Stimulated activated CD8-positive, alpha-beta memory T cell treated with anti-CD3 and anti-CD28 coated beads, Interleukin-4, amount 100 ng/mL, for 4 hours (primary cell): ENCODE measurements around the gene CCNG1.

ENCODE experiments used
- DNase-seq, 2 donors: peaks; one replicate each; pipeline ENCODE4 v3.0.0-alpha.2; 2020; ENCODE audit warnings: low read depth in 2 of 2, low spot score in 1 of 2

The CCNG1 gene

GRCh38 chr5:163489055-163489744 lies 51.8 kb downstream of the CCNG1 start:
- no peak for DNase-seq

GRCh38 chr5:163489745-163490075 lies 52.3 kb downstream of the CCNG1 start:
- DNase-seq: no peak
